ENCODE data around the gene CTNNBL1. TPM values are rescaled to one million over a fixed set of nuclear protein-coding genes. Genes with fewer than 3 reads are reported as not detected.

CTNNBL1 gene
- total RNA-seq, 1 donor from 2014 or later, result 67.0 TPM

DNA sequence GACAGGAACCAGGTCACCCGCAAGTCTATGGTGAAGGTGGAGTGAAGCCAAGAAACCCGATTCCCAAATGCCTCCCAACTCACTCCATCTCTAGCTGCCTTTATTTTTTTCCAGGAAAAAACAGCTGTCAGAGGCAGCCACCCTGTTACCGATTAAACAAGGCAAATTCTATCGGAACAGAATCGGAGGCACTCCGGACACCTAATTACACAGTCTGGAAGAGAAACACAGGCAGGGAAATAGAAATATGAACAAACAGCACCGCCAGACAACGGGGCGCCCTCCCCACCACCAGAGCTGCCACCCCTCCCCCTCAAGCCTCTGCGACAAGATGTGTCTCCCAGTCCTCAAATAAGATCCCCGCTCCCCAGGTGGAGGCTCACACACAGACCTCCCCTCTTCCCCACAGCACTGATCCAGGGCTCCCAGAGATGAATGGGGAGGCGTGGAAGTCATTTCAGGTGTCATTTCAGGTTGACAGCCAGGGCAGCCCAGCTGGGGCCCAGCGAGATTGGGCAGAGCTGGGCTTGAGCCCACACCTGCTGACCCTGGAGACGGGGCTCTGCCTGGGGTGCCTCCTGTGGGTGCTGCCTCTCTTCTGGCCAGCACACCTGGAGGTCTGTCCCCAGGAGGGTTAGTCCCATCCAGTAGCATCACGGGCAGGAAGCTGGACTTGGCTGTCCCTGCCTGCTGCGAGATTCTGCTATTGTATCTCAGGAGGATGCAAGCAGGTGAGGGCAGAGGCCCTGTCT, 189.3 kb downstream of the CTNNBL1 start:
- Histone ChIP-seq H3K4me3 (ENCODE audit: insufficient read depth, low read depth, low read length) (no peak overlapping the region), H3K4me2 (ENCODE audit: low read length) (no peak overlapping the region), H2AFZ (ENCODE audit: low read depth, low read length) (no peak overlapping the region), H3K36me3 (ENCODE audit: insufficient read depth, low read length) (no peaks in the 10 kb centered on the region), H3K27ac (ENCODE audit: low read depth, low read length) (no peak overlapping the region), H3K4me1 (ENCODE audit: insufficient read depth, low read length) (no peaks in the 10 kb centered on the region), H3K9me3 (ENCODE audit: insufficient read depth, low read depth, low read length) (no peaks in the 10 kb centered on the region), H3K27me3 (ENCODE audit: insufficient read depth, low read length) (no peaks in the 10 kb centered on the region), H3K79me2 (ENCODE audit: insufficient read depth, low read length) (no peaks in the 10 kb centered on the region), H3K9ac (ENCODE audit: low read length) (no peak overlapping the region), H4K20me1 (ENCODE audit: insufficient read depth, low read length) (no peaks in the 10 kb centered on the region)
- no peak for FAIRE-seq
- no peaks in the 10 kb centered on the region for H3K4me1 Mint-ChIP-seq (ENCODE audit: low read depth, unreplicated experiment)
- DNase-seq (ENCODE audit: low read depth), result no peak
- peaks cover 2% of the 10 kb centered on the region for H3K9me3 Mint-ChIP-seq (ENCODE audit: unreplicated experiment)
- H3K36me3 Mint-ChIP-seq (ENCODE audit: low read depth, unreplicated experiment), result no peaks in the 10 kb centered on the region
- no peak overlapping the region for H3K4me3 Mint-ChIP-seq (ENCODE audit: unreplicated experiment)
- no peak overlapping the region for H3K27ac Mint-ChIP-seq (ENCODE audit: unreplicated experiment)
- no peak for TF ChIP-seq EZH2 (IDR thresholded peaks at IDR 0.05; ENCODE audit: insufficient read depth, low read length)
- TF ChIP-seq, protein P1, sequence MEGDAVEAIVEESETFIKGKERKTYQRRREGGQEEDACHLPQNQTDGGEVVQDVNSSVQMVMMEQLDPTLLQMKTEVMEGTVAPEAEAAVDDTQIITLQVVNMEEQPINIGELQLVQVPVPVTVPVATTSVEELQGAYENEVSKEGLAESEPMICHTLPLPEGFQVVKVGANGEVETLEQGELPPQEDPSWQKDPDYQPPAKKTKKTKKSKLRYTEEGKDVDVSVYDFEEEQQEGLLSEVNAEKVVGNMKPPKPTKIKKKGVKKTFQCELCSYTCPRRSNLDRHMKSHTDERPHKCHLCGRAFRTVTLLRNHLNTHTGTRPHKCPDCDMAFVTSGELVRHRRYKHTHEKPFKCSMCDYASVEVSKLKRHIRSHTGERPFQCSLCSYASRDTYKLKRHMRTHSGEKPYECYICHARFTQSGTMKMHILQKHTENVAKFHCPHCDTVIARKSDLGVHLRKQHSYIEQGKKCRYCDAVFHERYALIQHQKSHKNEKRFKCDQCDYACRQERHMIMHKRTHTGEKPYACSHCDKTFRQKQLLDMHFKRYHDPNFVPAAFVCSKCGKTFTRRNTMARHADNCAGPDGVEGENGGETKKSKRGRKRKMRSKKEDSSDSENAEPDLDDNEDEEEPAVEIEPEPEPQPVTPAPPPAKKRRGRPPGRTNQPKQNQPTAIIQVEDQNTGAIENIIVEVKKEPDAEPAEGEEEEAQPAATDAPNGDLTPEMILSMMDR (IDR thresholded peaks at IDR 0.05; ENCODE audit: insufficient read depth, low read depth, low read length), result no peak
- H3K27me3 Mint-ChIP-seq (ENCODE audit: low read depth, unreplicated experiment), result peaks cover 40% of the 10 kb centered on the region

DNA sequence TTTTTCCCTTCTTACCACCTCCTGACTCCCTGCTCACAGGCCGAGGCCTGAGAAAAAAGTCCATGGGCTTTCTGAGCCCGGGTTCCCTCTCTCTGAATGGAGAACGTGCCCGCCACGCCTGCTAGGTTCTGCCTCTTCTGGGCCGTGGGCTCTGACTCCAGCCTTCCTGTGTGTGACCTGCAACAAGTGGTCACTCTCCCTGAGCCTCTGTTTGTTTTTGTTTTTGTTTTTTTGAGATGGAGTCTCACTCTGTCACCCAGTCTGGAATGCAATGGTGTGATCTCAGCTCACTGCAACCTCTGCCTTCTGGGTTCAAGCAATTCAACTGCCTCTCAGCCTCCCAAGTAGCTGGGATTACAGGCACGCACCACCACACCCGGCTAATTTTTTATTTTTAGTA, 191.2 kb downstream of the CTNNBL1 start:
- no peaks in the 10 kb centered on the region for H3K27me3 ChIP-seq (ENCODE audit: insufficient read depth, low read length)
- peaks cover 2% of the 10 kb centered on the region for H3K9me3 Mint-ChIP-seq (ENCODE audit: unreplicated experiment)
- H3K27ac Mint-ChIP-seq (ENCODE audit: unreplicated experiment), result no peak overlapping the region
- no peaks in the 10 kb centered on the region for H3K36me3 ChIP-seq (ENCODE audit: insufficient read depth, low read length)
- H2AFZ ChIP-seq (ENCODE audit: low read depth, low read length), result no peak overlapping the region
- no peaks in the 10 kb centered on the region for H4K20me1 ChIP-seq (ENCODE audit: insufficient read depth, low read length)
- peaks cover 41% of the 10 kb centered on the region for H3K27me3 Mint-ChIP-seq (ENCODE audit: low read depth, unreplicated experiment)
- H3K9ac ChIP-seq (ENCODE audit: low read length), result no peak overlapping the region
- no peak overlapping the region for H3K27ac ChIP-seq (ENCODE audit: low read depth, low read length)
- FAIRE-seq (no peak), DNase-seq (ENCODE audit: low read depth) (no peak)
- no peaks in the 10 kb centered on the region for H3K4me1 ChIP-seq (ENCODE audit: insufficient read depth, low read length)
- no peaks in the 10 kb centered on the region for H3K4me1 Mint-ChIP-seq (ENCODE audit: low read depth, unreplicated experiment)
- no peak for TF ChIP-seq EZH2 (IDR thresholded peaks at IDR 0.05; ENCODE audit: insufficient read depth, low read length)
- TF ChIP-seq, protein P1 (IDR thresholded peaks at IDR 0.05; ENCODE audit: insufficient read depth, low read depth, low read length), result no peak
- H3K79me2 ChIP-seq (ENCODE audit: insufficient read depth, low read length), result no peaks in the 10 kb centered on the region
- H3K36me3 Mint-ChIP-seq (ENCODE audit: low read depth, unreplicated experiment), result no peaks in the 10 kb centered on the region
- H3K9me3 ChIP-seq (ENCODE audit: insufficient read depth, low read depth, low read length), result no peaks in the 10 kb centered on the region
- no peak overlapping the region for H3K4me3 ChIP-seq (ENCODE audit: insufficient read depth, low read depth, low read length)
- no peak overlapping the region for H3K4me3 Mint-ChIP-seq (ENCODE audit: unreplicated experiment)
- no peak overlapping the region for H3K4me2 ChIP-seq (ENCODE audit: low read length)
